SK-N-SH treated with all-trans-retinoic acid at 6 μM for 48 hours (cell line): Measurements from ENCODE around the gene ZSCAN22.

Experiments used
- ATAC-seq: fragments of 200-7000 bp; cut with Tn5 transposase; 3 replicates; pipeline ENCODE4 v1.9.1; 2020; ENCODE audit warnings: mild to moderate bottlenecking, moderate library complexity
- ARNTL ChIP-seq: fragments of 450-650 bp; formaldehyde crosslinking; IDR thresholded peaks from 2 replicates; pipeline ENCODE4 v1.5.0; 2020; ENCODE audit warnings: low read depth, mild to moderate bottlenecking, moderate library complexity, borderline replicate concordance
- CSDC2 ChIP-seq: fragments of 250-450 bp; sonication (Bioruptor Pico); IDR thresholded peaks from 2 replicates; pipeline ENCODE4 v1.5.0; 2020; ENCODE audit warnings: mild to moderate bottlenecking, moderate library complexity
- ESRRG ChIP-seq: fragments of 250-450 bp; sonication (Bioruptor Pico); IDR thresholded peaks from 2 replicates; pipeline ENCODE4 v1.6.1; 2021; ENCODE audit warnings: mild to moderate bottlenecking
- ISL1 ChIP-seq: fragments of 250-450 bp; sonication (Bioruptor Pico); IDR thresholded peaks from 2 replicates; pipeline ENCODE4 v2.1.2; 2022; ENCODE audit warnings: mild to moderate bottlenecking, moderate library complexity
- OSR1 ChIP-seq: fragments of 250-450 bp; sonication (Bioruptor Pico); IDR thresholded peaks from 2 replicates; pipeline ENCODE4 v1.8.0; 2022; ENCODE audit warnings: moderate library complexity, mild to moderate bottlenecking, inconsistent platforms
- PPARA ChIP-seq: fragments of 250-450 bp; sonication (Bioruptor Pico); IDR thresholded peaks from 2 replicates; pipeline ENCODE4 v1.5.0; 2020; ENCODE audit warnings: mild to moderate bottlenecking, borderline replicate concordance
- RARB ChIP-seq: fragments of 250-450 bp; sonication (Bioruptor Pico); IDR thresholded peaks from 2 replicates; pipeline ENCODE4 v1.8.0; 2021; ENCODE audit warnings: mild to moderate bottlenecking, moderate library complexity
- TCF4 ChIP-seq: fragments of 250-450 bp; sonication (Bioruptor Pico); IDR thresholded peaks from 2 replicates; pipeline ENCODE4 v1.8.0; 2021; ENCODE audit warnings: mild to moderate bottlenecking, moderate library complexity, borderline replicate concordance
- TOX ChIP-seq: fragments of 250-450 bp; sonication (Bioruptor Pico); IDR thresholded peaks from 2 replicates; pipeline ENCODE4 v1.8.0; 2021; ENCODE audit warnings: mild to moderate bottlenecking, moderate library complexity, borderline replicate concordance
- ZC3H10 ChIP-seq: fragments of 250-450 bp; sonication (Bioruptor Pico); IDR thresholded peaks from 2 replicates; pipeline ENCODE4 v1.5.1; 2021; ENCODE audit warnings: mild to moderate bottlenecking, moderate library complexity
- ZFP3 ChIP-seq: fragments of 250-450 bp; sonication (Bioruptor Pico); IDR thresholded peaks from 2 replicates; pipeline ENCODE4 v1.5.0; 2020; ENCODE audit warnings: mild to moderate bottlenecking, moderate library complexity
- ZFP30 ChIP-seq: fragments of 450-650 bp; formaldehyde crosslinking; IDR thresholded peaks from 2 replicates; pipeline ENCODE4 v1.5.0; 2022; ENCODE audit warnings: mild to moderate bottlenecking, moderate library complexity
- ZNF565 ChIP-seq: fragments of 450-650 bp; formaldehyde crosslinking; conservative IDR thresholded peaks from 2 replicates; pipeline ENCODE4 v1.5.0; 2020; ENCODE audit warnings: low read depth, mild to moderate bottlenecking, moderate library complexity
- ZNF70 ChIP-seq: fragments of 450-650 bp; formaldehyde crosslinking; IDR thresholded peaks from 2 replicates; pipeline ENCODE4 v1.5.0; 2020; ENCODE audit warnings: mild to moderate bottlenecking, moderate library complexity
- ZNF8 ChIP-seq: fragments of 450-650 bp; formaldehyde crosslinking; IDR thresholded peaks from 2 replicates; pipeline ENCODE4 v1.5.0; 2020; ENCODE audit warnings: mild to moderate bottlenecking, moderate library complexity
- TF ChIP-seq, protein P1 (sequence below): fragments of 250-450 bp; sonication (Bioruptor Pico); IDR thresholded peaks from 2 replicates; pipeline ENCODE4 v1.8.0; 2020; ENCODE audit warnings: mild to moderate bottlenecking, moderate library complexity, borderline replicate concordance
- TF ChIP-seq, protein P2 (sequence below): fragments of 250-450 bp; sonication (Bioruptor Pico); IDR thresholded peaks from 2 replicates; pipeline ENCODE4 v1.5.0; 2020; ENCODE audit warnings: mild to moderate bottlenecking, moderate library complexity
- TF ChIP-seq, protein P3 (sequence below): fragments of 250-450 bp; sonication (Bioruptor Pico); IDR thresholded peaks from 2 replicates; pipeline ENCODE4 v1.8.0; 2021; ENCODE audit warnings: low read depth, mild to moderate bottlenecking, moderate library complexity, borderline replicate concordance
- TF ChIP-seq, protein P4 (sequence below): fragments of 250-450 bp; sonication (Bioruptor Pico); IDR thresholded peaks from 2 replicates; pipeline ENCODE4 v1.5.1; 2021; ENCODE audit warnings: mild to moderate bottlenecking, moderate library complexity

Gene ZSCAN22

DNA sequence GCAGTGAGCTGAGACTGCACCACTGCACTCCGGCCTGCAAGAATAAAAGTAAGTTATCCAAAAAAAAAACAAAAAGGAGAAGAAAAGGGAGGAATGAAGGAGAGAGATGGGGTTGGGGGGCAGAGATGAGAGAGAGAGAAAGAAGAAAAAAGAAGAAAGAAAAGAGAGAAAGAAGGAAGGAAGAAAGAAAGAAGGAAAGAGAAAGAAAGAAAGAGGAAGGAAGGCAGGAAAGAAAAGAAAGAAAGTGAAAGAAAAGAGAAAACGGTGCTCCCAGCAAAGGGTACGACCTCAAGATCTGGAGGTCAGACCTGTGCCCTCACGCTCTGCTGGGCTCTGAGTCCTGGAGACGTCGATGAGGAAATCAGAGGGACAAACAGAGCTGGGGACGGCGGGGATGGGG is 22.8 kb downstream of the ZSCAN22 start:
- TF ChIP-seq ZNF8 (CRISPR knock-in tag), result no peak
- no peak for TF ChIP-seq RARB (CRISPR knock-in tag)
- TF ChIP-seq, protein P1, sequence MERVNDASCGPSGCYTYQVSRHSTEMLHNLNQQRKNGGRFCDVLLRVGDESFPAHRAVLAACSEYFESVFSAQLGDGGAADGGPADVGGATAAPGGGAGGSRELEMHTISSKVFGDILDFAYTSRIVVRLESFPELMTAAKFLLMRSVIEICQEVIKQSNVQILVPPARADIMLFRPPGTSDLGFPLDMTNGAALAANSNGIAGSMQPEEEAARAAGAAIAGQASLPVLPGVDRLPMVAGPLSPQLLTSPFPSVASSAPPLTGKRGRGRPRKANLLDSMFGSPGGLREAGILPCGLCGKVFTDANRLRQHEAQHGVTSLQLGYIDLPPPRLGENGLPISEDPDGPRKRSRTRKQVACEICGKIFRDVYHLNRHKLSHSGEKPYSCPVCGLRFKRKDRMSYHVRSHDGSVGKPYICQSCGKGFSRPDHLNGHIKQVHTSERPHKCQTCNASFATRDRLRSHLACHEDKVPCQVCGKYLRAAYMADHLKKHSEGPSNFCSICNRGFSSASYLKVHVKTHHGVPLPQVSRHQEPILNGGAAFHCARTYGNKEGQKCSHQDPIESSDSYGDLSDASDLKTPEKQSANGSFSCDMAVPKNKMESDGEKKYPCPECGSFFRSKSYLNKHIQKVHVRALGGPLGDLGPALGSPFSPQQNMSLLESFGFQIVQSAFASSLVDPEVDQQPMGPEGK (CRISPR knock-in tag), result no peak
- TF ChIP-seq, protein P2, sequence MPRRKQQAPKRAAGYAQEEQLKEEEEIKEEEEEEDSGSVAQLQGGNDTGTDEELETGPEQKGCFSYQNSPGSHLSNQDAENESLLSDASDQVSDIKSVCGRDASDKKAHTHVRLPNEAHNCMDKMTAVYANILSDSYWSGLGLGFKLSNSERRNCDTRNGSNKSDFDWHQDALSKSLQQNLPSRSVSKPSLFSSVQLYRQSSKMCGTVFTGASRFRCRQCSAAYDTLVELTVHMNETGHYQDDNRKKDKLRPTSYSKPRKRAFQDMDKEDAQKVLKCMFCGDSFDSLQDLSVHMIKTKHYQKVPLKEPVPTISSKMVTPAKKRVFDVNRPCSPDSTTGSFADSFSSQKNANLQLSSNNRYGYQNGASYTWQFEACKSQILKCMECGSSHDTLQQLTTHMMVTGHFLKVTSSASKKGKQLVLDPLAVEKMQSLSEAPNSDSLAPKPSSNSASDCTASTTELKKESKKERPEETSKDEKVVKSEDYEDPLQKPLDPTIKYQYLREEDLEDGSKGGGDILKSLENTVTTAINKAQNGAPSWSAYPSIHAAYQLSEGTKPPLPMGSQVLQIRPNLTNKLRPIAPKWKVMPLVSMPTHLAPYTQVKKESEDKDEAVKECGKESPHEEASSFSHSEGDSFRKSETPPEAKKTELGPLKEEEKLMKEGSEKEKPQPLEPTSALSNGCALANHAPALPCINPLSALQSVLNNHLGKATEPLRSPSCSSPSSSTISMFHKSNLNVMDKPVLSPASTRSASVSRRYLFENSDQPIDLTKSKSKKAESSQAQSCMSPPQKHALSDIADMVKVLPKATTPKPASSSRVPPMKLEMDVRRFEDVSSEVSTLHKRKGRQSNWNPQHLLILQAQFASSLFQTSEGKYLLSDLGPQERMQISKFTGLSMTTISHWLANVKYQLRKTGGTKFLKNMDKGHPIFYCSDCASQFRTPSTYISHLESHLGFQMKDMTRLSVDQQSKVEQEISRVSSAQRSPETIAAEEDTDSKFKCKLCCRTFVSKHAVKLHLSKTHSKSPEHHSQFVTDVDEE, result no peak
- TF ChIP-seq ARNTL, result no peak
- TF ChIP-seq ESRRG (CRISPR knock-in tag), result no peak
- TF ChIP-seq, protein P3, sequence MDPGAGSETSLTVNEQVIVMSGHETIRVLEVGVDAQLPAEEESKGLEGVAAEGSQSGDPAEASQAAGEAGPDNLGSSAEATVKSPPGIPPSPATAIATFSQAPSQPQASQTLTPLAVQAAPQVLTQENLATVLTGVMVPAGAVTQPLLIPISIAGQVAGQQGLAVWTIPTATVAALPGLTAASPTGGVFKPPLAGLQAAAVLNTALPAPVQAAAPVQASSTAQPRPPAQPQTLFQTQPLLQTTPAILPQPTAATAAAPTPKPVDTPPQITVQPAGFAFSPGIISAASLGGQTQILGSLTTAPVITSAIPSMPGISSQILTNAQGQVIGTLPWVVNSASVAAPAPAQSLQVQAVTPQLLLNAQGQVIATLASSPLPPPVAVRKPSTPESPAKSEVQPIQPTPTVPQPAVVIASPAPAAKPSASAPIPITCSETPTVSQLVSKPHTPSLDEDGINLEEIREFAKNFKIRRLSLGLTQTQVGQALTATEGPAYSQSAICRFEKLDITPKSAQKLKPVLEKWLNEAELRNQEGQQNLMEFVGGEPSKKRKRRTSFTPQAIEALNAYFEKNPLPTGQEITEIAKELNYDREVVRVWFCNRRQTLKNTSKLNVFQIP (CRISPR knock-in tag), result no peak
- no peak for TF ChIP-seq PPARA
- no peak for TF ChIP-seq ZFP3
- no peak for TF ChIP-seq ZFP30 (CRISPR knock-in tag)
- no peak for TF ChIP-seq ZNF70 (CRISPR knock-in tag)
- no peak for TF ChIP-seq ZC3H10
- TF ChIP-seq ZNF565 (CRISPR knock-in tag), result no peak
- TF ChIP-seq, protein P4, sequence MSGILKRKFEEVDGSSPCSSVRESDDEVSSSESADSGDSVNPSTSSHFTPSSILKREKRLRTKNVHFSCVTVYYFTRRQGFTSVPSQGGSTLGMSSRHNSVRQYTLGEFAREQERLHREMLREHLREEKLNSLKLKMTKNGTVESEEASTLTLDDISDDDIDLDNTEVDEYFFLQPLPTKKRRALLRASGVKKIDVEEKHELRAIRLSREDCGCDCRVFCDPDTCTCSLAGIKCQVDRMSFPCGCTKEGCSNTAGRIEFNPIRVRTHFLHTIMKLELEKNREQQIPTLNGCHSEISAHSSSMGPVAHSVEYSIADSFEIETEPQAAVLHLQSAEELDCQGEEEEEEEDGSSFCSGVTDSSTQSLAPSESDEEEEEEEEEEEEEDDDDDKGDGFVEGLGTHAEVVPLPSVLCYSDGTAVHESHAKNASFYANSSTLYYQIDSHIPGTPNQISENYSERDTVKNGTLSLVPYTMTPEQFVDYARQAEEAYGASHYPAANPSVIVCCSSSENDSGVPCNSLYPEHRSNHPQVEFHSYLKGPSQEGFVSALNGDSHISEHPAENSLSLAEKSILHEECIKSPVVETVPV (CRISPR knock-in tag), result no peak
- no peak for TF ChIP-seq OSR1 (CRISPR knock-in tag)
- ATAC-seq, result no peak

DNA sequence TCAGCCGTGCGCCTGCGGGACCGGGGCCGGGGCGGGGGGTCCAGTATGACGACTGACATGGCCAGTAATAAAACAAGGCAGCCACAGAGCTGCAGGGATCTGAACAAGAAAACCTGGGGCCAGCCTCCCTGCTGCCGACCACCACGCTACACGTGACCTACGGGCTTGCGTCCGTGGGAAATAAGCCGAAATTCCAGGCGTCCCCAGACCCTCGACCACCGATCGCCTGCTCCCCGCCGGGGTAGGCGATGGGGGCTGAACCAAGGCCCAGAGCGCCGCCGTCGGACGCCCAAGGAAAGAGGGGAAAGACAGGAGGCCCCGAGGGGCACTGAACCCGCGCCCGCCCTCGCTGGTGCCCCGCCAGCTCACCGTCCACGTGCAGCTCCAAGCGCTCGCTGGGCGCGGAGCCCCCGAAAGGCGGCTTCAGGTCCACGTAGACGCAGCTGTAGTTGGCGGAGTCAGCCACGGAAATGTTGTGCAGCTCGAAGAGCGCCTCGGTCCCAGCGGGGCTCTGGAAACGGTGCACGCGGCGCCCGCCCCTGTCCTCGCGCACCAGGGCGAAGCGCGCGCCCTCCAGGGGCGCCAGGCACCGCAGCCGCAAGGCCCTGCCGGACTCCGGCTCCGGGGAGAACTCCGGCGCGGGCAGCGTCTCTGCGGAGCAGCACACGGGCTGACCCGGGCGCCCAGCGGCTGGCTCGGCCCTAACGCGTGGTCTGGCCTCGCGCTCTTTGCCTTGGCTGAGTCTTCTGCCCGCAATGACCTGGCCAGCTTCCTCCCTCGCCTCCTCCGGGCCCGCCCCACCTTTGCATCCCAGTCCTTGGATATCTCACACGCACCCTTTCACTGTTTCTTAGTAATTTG is 23.4 kb downstream of the ZSCAN22 start:
- no peak for TF ChIP-seq TCF4 (CRISPR knock-in tag)
- TF ChIP-seq, protein P3 (CRISPR knock-in tag), result no peak
- TF ChIP-seq CSDC2, result no peak
- no peak for TF ChIP-seq ARNTL
- TF ChIP-seq, protein P2, result no peak
- TF ChIP-seq ZFP30 (CRISPR knock-in tag), result no peak
- TF ChIP-seq ZFP3, result no peak
- TF ChIP-seq ZNF8 (CRISPR knock-in tag), result no peak
- TF ChIP-seq ZC3H10, result no peak
- TF ChIP-seq, protein P4 (CRISPR knock-in tag), result no peak
- no peak for TF ChIP-seq TOX (CRISPR knock-in tag)
- no peak for TF ChIP-seq ISL1 (CRISPR knock-in tag)
- TF ChIP-seq OSR1 (CRISPR knock-in tag), result no peak
- TF ChIP-seq, all 23 proteins: peak for 0
- ATAC-seq, result no peak
